Measurements from ENCODE around the gene NDE1.

- no peak for TF ChIP-seq CTCF (IDR thresholded peaks at IDR 0.05)
- no peak for TF ChIP-seq POLR2A (IDR thresholded peaks at IDR 0.05)
Observed at GRCh38 chr16:15772579-15773293, 122.7 kb downstream of the NDE1 start.

Data from stomach (tissue), 4 donors.